Fibroblast of the conjunctiva (primary cell): Measurements from ENCODE around the gene MYH13.

Source experiments
- DNase-seq: peaks from one replicate; pipeline ENCODE4 v3.0.0-alpha.2; 2010; ENCODE audit warnings: low read depth

Gene MYH13

GRCh38 chr17:10344816-10345215 is 28.0 kb downstream of the MYH13 start:
- DNase-seq: no peak

- DNase-seq: no peak
These were observed 33.8 kb downstream of the MYH13 start for GRCh38 chr17:10339051-10339450.

- no peak for DNase-seq
These were observed 34.8 kb downstream of the MYH13 start for GRCh38 chr17:10337976-10338375.

- no peak for DNase-seq
These were observed 35.7 kb downstream of the MYH13 start for GRCh38 chr17:10337136-10337535.

- no peak for DNase-seq
These were observed 36.4 kb downstream of the MYH13 start for GRCh38 chr17:10336393-10336792.

- DNase-seq: no peak
These were observed 40.3 kb downstream of the MYH13 start for GRCh38 chr17:10332515-10332914.

DNA sequence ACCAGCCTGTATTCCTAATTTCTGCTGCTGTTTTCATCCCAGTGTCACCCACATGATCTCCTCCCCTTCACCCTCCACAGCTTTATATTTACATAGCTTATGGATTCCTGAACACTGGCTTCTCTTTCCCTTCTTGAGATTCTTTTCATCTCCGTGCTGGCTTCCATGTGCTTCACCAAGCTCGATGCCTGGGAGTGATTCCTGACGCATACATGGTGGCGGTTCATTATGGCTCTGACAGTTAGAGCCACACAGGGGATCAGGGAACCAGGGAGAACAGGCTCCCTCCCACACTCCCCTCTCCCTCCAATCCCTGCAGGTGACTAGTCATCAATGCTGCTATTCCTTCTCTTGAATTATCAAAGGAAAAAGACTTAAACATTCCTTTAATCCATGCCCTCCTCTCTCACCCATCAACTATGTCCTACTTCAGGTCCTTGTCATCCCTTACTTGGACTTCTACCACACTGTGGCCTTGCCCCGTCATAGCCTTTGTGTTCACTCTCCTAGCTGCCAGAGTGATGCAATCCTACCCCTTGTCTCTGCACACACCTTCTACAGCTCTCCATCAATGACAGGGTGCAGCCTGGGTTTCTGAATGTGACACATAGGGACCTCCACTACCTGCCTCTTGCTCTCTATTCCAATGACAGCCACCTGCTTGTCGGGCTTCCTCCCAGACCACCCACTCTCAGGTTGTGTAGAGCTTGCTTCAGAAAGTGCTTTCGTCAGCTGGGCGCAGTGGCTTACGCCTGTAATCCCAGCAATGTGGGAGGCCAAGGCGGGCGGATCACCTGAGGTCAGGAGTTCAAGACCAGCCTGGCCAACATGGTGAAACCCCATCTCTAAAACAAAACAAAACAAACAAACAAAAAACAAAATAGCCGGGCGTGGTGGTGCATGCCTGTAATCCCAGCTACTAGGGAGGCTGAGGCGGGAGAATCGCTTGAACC is 43.6 kb downstream of the MYH13 start:
- no peak for DNase-seq

DNA sequence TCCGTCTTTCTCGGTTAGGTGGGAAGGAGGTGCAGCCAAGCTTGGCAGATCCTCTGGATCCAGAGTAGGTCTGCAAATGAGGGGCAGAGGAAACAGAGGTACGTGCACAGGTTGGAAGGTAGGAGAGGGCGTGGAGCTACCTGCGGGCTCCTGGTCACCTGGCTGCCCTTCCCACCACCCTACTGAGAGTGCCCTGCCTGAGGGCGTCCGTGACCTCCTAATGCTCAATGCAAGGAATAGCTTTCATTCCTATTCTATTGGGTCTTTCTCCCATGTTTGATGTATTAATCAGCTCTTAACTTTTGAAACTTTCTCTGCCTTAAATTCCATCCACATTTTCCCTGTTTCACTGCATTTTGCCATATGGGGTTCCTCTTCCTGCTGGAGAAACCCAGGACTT is 44.6 kb downstream of the MYH13 start:
- no peak for DNase-seq

GRCh38 chr17:10327640-10328039 is 45.2 kb downstream of the MYH13 start:
- DNase-seq: peak; percentile 74

- DNase-seq: no peak
These were observed 47.6 kb downstream of the MYH13 start for GRCh38 chr17:10325031-10325695.

DNA sequence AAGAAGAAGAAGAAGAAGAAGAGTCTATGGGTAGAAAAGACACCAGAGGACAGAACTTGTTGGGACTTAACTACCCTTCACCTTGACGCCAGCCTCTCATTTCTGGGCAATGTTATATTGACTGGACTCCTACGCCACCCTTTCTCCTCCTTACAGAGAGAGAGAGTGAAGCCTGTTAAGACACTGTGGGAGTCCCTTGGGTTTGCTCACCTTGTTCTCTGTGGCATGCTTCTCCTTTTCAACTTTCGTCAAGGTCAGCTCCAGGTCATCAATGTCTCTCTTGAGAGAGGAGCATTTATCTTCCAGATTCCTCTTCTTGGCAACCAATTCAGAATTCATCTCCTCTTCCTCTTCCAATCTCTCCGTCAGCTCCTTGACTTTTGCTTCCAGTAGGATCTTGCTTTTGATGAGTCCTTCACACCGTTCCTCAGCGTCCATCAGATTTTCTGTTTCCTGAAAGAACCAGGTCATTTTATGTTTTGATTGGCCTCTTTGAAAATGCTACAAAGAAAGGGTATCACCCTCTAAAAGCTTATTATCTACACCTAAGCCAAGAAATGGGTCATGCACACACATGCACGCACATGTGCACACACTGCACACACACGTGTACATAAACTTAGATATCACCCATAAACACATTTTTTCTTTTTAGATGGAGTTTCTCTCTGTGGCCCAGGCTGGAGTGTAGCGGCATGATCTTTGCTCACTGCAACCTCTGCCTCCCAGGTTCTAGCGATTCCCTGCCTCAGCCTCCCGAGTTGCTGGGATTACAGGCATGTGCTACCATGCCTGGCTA is 48.8 kb downstream of the MYH13 start:
- DNase-seq: no peak

- DNase-seq: no peak
These were observed 54.3 kb downstream of the MYH13 start for GRCh38 chr17:10318535-10318934.

- no peak for DNase-seq
These were observed 55.3 kb downstream of the MYH13 start for GRCh38 chr17:10317543-10317834.

DNA sequence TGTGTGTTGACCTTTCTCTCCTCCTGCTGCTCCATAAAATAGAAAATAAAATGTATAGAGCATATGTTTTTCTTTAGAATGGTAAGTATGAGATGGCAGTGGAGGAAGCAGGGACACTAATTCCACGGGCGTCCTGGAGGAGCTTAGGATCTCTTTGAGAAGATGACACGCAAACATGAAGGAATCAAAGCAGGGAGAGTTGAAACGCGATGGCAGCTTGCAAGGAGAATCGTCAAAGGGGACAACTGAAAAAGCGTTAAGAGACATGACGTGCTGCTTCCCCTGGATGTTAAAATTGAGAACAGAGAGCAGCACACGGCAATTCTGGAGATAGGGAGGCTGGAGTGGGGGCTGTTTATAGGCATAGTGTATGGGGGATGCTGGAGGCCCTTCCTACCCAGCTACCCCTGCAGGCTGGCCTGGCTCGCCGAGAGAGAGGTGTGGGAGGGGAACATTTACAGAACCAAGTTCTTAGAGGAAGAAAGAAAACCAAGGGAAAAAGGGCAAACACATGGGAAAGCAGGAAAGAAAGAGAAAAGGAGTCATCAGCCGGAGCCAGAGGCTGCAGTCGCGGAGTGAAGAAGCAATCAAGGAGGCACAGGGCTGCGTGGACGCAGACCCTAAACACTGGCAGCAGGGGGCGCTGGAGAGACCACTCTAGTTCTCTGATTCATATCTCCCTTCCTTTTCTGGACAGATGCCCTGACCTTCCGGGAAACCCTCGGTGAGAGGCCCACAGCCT is 55.8 kb downstream of the MYH13 start:
- DNase-seq: peak; percentile 40

DNA sequence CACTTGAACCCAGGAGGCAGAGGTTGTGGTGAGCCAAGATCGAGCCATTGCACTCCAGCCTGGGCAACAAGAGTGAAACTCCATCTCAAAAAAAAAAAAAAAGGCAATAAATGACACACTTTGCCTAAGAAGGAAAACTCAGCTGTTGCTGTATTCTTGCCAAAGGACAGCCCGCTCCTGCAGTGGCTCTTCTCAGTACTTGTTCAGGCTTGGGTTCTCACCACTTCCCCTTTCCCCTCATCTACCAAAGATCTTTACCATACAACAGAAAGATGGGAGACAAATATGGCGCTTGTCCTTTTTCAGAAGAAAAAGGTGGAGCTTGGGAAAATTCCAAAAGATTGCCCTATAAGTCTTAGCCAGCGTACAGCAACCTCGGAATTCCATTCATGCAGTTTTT is 58.5 kb downstream of the MYH13 start:
- no peak for DNase-seq

- no peak for DNase-seq
These were observed 59.7 kb downstream of the MYH13 start for GRCh38 chr17:10313037-10313672.

DNA sequence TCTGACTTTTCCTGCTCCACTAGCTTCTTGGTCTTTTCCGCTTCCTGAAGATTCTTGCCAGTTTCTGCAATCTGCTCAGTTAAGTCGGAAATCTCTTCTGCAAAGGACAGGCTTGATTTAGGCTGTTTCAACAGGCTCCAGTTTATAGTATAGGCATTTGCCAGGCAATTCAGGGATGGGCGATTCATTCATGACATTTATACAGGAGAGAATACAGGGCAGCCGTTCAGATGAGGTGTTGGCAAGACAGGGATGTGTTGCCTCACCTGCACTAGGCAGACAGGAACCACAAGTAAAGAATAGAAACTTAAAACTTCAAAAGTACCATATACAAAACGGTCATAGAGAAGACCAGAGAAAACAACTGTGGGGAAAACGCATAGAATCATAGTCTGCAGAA is 61.7 kb downstream of the MYH13 start:
- no peak for DNase-seq

GRCh38 chr17:10309003-10309974 is 63.5 kb downstream of the MYH13 start:
- DNase-seq: no peak

- DNase-seq: no peak
These were observed 66.2 kb downstream of the MYH13 start for GRCh38 chr17:10306585-10306984.

- DNase-seq: no peak
These were observed 67.4 kb downstream of the MYH13 start for GRCh38 chr17:10305398-10305797.
